Hematopoietic multipotent progenitor cell treated with erythropoietin and hydrocortisone succinate and interleukin-3 and kit ligand, for 6 days (in vitro differentiated cells): Measurements from ENCODE around the gene FBXL16.
"Not testable (repeated sequence)": the region's sequence is repeated elsewhere in the genome, so short reads cannot be mapped to it uniquely, and the experiment has no call there.

ENCODE experiments used
- DNase-seq: peaks from one replicate; pipeline ENCODE4 v3.0.0-alpha.2; 2015

FBXL16 gene, protein sequence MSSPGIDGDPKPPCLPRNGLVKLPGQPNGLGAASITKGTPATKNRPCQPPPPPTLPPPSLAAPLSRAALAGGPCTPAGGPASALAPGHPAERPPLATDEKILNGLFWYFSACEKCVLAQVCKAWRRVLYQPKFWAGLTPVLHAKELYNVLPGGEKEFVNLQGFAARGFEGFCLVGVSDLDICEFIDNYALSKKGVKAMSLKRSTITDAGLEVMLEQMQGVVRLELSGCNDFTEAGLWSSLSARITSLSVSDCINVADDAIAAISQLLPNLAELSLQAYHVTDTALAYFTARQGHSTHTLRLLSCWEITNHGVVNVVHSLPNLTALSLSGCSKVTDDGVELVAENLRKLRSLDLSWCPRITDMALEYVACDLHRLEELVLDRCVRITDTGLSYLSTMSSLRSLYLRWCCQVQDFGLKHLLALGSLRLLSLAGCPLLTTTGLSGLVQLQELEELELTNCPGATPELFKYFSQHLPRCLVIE

DNA sequence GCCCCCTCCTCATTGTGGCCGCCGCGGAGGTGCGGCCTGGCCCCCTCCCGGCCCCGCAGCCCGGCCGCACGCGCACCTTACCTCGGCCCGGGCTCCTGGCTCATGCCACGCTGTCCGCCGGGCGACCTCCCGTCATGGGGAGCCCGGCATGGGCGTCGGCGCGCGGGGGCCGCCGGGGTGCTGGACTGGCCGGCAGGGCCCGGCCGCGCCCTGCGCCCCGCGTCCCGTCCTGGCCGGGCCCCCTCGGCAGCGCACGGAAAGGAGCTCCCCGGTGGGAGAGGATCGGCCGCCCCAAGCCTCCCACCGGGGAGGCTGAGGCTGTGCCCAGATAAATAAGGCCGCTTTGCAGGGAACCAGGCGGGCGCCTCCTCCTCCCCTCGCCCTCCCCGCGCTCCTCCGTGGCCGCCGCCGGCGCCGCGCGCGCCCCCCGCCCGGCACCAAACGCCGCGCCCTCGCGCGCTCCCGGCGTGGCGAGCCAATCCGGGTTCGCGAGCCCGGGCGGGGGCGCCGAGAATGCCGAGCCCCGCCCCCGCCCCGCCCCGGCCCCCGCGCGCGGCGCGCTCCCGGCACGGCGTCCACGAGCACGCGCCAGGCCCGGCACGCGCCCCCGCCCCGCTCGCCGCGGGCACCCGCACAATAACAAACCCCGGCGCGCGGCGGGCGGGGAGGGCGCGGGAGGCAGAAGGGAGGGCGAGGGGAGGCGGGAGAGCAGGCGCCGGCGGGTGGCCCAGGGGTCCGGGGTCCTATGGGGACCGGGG is at the start of gene FBXL16:
Gene FBXL16, minus strand, starts transcription at position 371 of the 758 bp plus-strand sequence. CDS start 8,396 bp downstream, outside the sequence.
- no peak for DNase-seq

DNA sequence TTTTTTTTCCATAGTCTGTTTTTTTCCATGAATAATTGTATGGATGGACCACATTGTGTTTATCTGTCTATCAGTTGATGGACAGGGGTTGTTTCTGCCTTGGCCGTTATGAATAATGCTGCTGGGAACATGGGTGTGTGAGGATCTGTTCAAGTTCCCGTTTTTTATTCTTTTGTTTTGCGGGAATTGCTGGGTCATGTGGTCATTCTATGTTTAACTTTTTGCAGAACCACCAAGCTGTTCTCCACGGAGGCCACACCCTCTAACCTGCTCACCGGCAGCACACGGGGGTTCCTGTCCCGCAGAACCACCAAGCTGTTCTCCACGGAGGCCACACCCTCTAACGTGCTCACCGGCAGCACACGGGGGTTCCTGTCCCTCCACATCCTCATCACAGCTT is 49.1 kb upstream of the FBXL16 start:
- no peak for DNase-seq

DNA sequence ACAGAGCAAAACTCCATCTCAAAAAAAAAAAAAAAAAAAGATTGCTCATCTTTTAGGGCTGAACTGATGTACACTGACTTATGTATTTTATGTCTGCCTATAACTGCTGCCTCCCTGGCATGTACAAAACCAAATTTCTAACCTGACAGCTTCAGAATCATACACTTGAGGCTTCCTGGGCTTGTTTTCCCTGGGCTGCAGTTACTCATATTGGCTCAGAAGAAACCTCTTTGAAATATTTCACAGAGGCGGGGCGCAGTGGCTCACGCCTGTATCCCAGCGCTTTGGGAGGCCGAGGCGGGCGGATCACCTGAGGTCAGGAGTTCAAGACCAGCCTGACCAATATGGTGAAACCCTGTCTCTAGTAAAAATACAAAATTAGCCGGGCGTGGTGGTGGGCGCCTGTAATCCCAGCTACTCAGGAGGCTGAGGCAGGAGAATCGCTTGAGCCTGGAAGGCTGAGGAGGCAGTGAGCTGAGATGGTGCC is 48.6 kb upstream of the FBXL16 start:
- DNase-seq: not testable (repeated sequence)

DNA sequence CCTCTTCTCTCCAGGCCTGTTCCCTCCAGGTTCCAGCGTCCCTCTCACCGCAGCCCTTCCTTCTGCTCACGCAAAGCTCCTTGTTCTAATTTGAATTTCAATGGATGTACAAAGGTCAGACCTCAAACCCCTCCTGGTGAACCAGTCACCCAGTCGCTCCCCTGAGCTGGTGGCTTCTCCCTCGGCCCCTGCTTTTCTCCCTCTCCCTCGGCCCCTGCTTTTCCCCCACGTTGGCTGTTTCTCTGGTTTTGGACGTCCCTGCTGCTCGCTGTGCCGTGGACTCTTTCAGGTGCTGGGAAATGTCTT is 46.4 kb upstream of the FBXL16 start:
- DNase-seq: no peak

DNA sequence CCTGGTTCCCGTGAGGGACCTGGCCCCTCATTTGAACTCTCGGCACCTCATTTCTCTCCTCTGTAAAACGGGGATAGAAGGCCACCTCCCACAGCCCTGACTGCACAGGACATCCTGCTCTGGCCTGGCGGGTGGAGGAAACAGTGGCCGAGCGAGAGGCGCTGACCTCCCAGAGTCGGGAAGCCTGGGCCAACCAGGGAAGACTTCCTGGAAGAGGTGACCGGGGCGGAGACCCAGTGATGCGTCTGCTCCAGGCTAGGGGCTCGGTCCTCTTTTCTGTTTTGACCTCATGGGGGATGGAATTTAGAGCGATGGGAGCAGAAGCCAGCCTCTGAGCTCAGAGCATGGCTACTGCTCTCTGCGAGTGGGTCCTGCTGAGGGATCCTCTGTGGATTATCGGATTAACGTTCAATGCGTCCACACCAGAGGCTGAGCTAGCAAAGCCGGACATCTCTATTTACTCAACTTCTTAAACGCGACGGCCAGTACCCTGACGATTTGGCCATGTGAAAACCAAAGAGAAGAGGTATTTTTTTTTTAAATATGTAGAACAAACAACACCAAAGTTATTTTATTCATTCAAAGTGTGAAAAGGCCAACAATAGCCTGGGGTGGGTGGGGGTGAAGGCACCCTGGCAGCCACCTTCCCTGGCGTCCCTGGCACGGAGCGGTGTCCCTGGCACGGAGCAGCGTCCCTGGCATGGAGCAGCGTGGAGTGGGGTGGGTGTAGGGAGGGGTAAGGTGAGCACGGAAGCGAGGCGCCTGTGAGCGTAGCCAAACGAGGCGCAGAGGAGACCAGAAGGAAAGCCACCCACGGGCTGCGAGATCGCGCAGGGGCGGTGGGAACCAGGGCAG is 45.8 kb upstream of the FBXL16 start:
- no peak for DNase-seq

DNA sequence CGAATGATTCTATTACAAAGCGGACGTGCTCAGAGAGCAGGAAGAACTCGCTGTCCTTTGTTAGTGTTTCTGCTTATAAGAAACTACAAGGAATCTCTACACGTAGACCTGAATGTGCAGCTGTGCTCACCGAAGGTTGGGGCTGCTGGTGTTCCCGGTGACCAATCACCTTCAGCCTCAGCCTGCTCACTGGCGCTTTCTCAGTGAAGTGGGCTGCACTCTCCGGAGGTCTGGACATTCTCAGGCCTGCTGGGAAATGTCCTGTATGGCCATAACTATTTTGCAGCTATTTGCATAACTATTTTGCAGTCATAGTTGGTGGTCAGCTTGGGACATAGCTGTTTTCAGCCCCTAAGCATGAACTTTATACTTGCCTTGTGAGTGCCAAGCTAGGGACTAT is 44.9 kb upstream of the FBXL16 start:
- no peak for DNase-seq

DNA sequence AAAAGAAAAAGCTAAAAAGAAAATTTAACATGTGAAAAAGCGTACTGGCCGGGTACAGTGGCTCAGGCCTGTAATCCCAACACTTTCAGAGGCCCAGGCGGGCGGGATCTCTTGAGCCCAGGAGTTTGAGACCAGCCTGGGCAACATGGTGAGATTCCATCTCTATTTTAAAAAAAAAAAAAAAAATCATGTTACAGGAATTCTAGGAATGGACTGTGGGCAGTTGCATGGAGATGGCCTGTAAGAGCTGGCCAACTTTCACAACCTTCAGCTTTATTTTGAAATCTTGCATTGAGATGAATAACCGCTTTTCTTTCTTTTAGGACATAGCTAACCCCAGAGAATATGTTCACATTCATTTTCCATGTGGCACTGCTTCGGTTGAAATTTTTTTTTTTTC is 43.4 kb upstream of the FBXL16 start:
- DNase-seq: no peak

DNA sequence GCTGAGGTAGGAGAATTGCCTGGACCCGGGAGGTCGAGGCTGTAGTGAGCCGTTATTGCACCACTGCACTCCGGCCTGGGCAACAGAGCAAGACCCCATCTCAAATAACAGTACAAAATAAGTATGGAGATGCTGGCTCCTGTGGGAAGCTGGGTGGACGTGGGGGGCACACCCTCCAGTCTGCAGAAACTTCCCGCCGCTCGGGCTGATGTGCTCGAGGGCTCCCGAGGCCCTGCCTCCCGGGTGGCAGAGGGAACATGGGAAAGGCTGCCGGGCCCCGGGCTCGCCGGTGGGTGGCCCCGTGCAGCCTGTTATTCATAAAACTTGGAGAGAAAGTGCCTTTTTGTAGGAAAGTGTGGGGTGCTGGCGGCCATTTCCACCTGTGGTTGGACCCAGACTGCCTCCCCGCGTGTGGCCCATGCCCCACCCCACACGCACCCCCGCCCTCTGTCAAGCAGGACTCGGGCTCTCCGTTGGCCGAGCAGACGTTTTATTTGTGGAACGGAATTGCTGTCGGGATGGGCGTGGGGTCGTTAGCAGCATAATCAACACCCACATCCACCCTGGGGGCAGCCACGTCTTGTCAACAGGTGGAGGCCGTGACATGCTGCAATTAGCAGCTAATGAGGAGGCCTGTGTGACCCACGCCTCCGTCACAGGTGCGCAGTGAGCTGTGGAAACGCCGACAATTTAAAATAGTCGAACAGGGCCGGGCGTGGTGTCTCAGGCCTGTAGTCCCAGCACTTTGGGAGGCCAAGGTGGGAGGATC is 42.6 kb upstream of the FBXL16 start:
- DNase-seq: no peak

DNA sequence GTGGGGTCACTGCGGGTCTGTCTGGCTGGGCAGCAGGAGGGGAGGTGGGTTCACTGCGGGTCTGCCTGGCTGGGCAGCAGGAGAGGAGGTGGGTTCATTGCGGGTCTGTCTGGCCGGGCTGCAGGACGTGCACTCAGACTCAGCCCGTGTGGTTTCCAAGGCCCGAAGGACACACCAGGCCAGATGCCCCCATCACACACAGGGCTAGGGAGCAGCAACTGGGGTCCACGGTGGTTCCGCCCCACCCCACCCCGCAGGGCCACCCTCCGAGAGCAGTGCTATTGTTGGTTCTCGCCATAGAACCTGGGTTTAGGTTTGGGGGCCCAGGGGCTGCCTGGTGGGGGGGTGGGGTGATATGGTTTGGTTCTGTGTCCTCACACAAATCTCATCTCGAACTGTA is 41.0 kb upstream of the FBXL16 start:
- no peak for DNase-seq

DNA sequence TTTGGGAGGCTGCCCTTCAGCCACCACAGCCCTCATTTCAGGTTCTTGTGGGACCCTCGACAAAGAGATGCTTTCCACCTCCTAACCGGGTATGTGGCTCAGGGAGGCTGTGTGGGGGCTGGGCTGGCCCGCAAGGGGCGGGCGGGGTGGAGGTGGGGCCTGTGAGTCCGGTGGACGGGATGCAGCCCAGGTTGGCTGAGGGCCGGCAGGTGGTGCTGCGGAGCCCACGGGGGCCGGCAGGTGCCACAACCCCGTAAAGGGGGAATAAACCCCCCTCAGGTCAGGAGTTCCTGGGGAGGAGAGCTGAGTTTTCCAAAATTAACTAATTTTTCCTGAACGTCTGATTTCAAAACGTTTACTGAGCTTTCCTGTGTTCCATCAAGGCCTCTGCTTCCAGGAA is 40.1 kb upstream of the FBXL16 start:
- peak; percentile 37 for DNase-seq

DNA sequence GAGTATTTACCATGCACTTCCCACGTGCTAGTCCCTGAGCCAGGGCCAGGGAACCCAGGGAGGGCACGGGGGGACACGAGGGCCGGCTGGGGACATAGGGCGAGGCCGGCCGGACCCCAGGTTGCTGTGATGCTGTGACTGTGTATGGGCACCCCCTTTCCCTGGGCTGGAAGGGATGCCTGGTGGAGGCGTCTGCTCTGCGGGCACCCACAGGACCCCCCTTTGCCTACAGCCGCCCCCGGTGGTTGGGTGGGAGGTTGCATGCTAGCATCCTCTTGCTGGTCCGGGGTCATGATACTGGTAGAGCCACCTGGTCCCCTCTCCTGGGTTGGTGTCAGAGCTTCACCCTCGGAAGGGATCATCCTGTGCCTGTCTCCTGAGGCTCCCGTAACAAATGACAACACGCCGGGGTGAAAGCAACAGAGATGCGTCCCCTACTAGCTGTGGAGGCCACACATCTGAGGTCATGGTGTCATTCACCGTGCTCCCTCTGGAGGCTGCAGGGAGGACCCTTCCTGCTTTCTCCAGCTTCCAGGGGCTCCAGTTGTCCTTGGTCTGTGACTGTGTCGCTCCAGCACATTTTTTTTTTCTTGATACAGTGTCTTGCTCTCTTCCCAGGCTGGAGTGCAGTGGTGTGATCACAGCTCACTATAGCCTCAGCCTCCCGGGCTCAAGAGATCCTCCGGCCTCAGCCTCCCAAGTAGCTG is 38.3 kb upstream of the FBXL16 start:
- DNase-seq: no peak

DNA sequence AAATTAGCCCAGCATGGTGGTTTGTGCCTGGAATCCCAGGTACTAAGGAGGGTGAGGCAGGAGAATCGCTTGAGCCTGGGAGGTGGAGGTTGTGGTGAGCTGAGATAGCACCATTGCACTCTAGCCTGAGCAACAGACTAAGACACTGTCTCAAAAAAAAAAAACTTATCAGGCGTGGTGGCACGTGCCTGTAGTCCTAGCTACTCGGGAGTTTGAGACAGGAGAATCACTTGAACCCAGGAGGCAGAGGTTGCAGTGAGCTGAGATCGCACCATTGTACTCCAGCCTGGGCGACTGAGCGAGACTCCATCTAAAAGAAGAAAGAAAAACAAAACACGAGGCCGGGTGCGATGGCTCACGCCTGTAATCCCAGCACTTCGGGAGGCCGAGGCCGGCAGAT is 37.3 kb upstream of the FBXL16 start:
- peak; percentile 50 for DNase-seq

DNA sequence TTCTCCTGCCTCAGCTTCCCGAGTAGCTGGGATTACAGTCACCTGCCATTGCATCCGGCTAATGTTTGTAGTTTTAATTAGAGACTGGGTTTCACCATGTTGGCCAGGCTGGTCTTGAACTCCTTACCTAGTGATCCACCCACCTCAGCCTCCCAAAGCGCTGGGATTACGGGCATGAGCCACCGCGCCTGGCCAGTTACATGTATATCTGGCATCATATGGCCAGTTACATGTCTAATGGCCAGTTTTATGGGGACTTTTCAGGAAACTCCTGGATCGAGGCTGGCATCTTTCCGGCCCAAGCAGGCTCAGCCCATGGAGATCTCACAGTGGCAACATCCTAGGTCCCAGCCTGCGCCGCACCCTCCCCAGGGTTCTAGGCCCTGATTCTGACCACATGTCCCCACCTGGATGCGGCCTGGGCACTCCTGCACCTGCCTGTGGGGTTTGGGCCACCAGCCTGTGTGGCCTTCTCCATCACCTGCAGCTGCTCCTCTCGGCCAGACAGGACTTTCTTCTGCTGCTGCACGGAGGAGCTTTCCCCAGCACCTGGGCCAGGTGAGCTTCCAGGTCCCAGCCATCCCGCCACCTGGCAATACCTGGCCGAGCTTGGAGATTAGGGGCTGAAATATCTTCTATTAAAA is 36.5 kb upstream of the FBXL16 start:
- no peak for DNase-seq

DNA sequence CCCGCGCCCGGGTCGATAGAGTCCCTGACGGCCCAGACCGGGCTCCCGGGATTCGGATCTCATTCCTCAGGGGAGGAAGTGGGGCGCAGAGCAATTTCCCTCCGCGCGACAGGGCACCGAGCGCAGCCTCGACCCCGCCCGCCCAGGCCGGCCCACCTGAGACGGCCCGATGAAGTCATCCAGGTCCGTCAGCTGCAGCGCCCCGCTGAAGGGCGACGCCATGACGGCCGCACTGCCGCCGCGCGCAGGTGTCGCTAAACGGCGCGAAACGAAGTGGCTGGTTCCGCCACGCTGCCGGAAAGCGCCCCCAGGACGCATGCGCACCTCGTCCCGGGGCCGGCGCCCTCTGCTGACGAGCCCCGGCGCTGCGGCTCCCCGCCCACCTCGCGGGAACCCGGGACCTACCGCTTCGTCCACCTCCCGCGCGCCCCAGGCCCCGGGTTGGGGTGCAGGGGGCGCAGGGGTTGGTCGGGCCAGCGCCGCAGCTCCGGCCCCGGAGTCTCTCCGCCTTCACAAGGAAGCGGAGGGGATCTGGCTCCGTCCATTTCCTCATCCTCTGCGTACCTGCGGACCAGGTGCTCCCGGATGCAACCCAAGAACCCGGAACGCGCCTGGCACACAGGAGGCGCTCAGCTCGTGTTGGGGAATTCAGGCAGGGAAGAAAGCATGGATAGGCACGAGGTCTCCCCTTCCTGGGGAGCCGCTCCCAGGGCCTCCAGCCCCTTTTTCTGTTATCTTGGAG is 35.3 kb upstream of the FBXL16 start, which contains the start of gene CIAO3:
Gene CIAO3, minus strand, starts transcription at position 234 of the 742 bp plus-strand sequence. Its CDS starts 12 bp downstream, at position 222.
- peak; percentile 92 for DNase-seq

DNA sequence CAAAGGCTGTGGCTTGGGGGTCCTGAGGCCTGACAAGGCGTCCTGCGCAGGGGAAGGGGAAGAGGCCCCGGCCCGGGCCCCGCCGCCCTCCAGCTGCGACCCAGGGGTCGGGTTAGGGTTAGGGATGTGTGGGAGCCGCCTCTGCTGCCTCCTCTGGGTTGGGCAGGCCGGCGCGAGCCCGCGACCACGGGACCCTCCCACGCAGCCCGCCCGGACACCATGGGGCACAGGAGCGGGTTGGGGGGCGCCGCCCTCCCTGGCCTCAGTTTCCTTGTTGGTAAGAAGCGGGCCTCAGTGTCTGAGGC is 34.8 kb upstream of the FBXL16 start:
- no peak for DNase-seq

DNA sequence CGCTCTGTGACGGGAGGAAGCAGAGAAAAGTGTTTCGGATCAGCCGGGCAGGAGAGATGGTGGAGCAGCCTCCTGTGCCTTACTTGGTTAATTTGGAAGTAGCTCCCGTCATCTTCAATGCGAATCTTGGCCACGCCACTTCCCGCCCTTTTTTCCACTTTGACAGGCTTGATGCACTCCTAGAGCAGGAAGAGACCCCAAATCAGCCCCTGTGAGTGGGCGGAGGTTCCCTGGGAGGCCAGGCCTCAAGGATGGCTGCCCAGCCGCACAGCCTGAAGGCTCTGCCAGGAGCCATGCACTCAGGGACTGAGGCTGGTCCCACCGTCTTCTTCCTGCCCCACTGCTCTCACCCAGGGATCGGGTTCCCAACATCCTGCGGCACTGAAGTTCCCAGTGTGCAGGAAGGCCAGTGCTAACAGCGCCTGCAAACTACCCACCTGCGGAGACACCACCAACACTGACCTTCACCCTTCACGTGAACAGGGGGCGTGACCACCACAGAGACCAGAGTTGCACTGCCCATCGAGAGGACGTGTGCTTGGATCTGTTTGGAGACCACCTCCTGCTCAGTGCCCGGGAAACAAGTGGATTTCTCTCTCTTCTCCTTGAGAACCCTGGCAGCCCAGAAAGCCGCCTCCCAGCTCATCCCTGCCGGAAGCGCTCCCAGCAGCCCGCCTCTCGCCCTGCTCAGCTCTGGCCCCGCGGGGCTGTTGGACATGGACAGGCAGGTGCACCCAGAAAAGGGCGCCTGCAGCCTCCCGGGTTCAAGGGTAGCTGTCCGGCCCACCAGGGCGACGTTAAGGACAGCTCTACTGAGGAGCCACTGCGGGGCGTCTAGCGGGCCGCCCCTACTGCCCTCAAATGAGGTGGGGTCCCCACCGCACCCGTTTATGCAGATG is 34.2 kb upstream of the FBXL16 start:
- no peak for DNase-seq

DNA sequence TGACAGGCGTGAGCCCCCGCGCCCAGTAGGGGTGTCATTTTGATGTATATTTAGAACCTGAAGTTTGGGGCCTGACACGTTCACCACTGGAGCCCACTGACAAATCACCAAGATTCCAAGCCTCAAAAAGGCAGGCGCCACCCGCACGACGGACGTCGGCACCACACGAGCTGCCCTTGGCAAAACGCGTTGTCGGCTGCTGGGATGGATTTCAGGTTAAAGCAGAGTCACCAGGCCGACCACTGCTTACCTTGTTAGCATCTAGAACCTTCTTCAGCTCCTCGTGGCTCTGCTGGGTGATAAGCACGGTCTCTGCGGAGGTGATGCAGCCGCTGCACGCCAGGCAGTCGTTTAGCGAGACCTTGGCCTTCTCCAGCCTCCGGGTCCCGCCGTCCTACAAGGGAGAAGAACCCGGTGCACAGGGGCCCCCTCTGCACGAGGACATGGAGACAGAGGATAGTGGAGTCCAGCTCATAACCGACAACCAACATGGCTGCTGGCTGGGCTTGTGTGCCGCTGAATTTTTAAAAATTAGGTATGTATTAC is 31.4 kb upstream of the FBXL16 start:
- DNase-seq: no peak

DNA sequence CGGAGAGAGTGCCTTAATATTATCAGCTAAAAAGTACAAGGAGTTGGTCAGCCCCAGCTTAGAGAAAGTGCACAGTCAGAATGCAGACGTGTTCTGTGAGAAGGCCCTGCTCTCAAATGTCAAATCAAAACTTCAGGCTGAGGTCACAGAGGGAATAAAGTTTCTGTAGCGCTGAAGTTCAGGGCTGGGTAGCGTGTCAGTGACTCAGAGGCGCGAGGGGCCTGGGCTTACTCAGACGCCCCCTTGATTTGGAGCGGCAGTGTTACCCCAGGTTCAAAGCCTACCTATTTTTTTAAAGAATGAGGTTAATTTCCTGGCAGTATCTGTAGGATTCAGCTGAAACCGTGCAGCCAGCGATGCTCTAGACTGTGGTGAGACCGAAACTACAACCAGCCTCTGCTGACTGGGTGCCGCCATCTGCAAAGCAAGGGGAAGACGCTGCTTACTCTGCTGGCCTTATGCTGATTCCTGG is 30.4 kb upstream of the FBXL16 start:
- no peak for DNase-seq
